GM13977 (cell line): ENCODE measurements around the gene DYNLRB1.

ENCODE experiments used
- DNase-seq: peaks from one replicate; pipeline ENCODE4 v3.0.0; 2012; ENCODE audit warnings: low spot score
- in situ Hi-C: fragments of 300-500 bp; cut with MboI; formaldehyde crosslinking; loops from one replicate; pipeline ENCODE4 v1.12.0; 2022; ENCODE audit warnings: low sequenced_read_pairs, low pct_unique_long_range_greater_than_20kb, mixed read lengths, inconsistent platforms; ENCODE audit not compliant: unreplicated experiment
- TF ChIP-seq, protein P1 (sequence below): IDR thresholded peaks from 2 replicates; pipeline ENCODE4 v1.5.1; 2012; ENCODE audit warnings: mild to moderate bottlenecking, control low read depth; ENCODE audit not compliant: insufficient read depth; ENCODE audit errors: extremely low read depth, missing control alignments

The DYNLRB1 gene

GRCh38 chr20:34522969-34523871 is 7.0 kb downstream of the DYNLRB1 start:
- peak; percentile 63 for DNase-seq
- in situ Hi-C loops: no loop called here
- TF ChIP-seq, protein P1, sequence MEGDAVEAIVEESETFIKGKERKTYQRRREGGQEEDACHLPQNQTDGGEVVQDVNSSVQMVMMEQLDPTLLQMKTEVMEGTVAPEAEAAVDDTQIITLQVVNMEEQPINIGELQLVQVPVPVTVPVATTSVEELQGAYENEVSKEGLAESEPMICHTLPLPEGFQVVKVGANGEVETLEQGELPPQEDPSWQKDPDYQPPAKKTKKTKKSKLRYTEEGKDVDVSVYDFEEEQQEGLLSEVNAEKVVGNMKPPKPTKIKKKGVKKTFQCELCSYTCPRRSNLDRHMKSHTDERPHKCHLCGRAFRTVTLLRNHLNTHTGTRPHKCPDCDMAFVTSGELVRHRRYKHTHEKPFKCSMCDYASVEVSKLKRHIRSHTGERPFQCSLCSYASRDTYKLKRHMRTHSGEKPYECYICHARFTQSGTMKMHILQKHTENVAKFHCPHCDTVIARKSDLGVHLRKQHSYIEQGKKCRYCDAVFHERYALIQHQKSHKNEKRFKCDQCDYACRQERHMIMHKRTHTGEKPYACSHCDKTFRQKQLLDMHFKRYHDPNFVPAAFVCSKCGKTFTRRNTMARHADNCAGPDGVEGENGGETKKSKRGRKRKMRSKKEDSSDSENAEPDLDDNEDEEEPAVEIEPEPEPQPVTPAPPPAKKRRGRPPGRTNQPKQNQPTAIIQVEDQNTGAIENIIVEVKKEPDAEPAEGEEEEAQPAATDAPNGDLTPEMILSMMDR: peak; percentile 76

- no peak for DNase-seq
- in situ Hi-C loops: no loop called here
- TF ChIP-seq, protein P1: no peak
Observed at GRCh38 chr20:34524426-34524825, 8.2 kb downstream of the DYNLRB1 start.

- TF ChIP-seq, protein P1: no peak
- in situ Hi-C loops: no loop called here
- DNase-seq: no peak
Observed at GRCh38 chr20:34525342-34525708, 9.1 kb downstream of the DYNLRB1 start.

GRCh38 chr20:34525709-34526416 is 9.6 kb downstream of the DYNLRB1 start:
- no peak for DNase-seq
- TF ChIP-seq, protein P1: no peak
- in situ Hi-C loops: no loop called here

DNA sequence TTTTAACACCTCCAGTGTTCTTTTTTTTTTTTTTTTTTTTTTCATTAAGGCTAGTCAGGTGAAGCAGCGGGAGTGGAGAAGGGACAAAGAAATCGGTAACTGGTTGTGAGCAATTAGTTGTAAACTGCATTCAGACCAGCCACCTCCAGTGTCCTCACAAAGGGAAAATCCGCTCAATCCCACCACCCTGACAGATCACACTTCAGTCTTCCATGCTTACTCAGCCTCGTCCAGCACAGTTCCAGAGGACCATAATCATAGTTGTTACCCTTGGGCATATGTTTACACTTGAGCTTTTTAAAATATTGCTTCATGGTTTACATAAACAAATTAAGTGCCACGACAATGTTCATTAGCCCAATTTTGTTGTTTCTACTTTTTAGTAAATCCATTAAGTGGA is 10.2 kb downstream of the DYNLRB1 start:
- TF ChIP-seq, protein P1: no peak
- in situ Hi-C loops: no loop called here
- no peak for DNase-seq

DNA sequence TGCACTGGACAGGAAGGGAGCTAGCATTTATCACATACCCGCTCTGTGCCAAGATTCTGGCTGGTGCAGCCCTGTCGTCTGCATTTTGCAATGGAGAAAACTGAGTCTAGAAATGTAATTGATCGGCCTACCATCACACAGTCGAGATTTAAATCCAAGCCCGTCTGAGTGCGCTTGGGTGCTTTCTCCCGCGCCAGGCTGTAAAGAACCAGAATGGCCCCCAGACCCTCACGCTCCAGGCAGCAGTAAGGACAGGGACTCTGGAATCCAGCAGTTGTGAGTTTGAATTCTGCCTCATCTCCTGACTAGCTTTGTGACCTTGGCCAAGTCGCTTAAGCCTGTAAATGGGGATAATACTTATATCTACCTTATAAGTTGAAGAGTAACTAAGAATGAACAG is 10.8 kb downstream of the DYNLRB1 start:
- TF ChIP-seq, protein P1: no peak
- in situ Hi-C loops: no loop called here
- no peak for DNase-seq
